HepG2 (cell line): ENCODE data around the gene NPSR1. TPM values are rescaled to one million over a fixed set of nuclear protein-coding genes. Genes with fewer than 3 reads are reported as not detected.
A peak's percentile ranks its signal among the peaks of the same experiment; 100 is the strongest.

Source experiments
- ATAC-seq: fragments of 200-7000 bp; cut with Tn5 transposase; 3 replicates; pipeline ENCODE4 v1.9.1; 2020; ENCODE audit warnings: mild to moderate bottlenecking, moderate library complexity
- BruUV-seq: library from RNA; stranded (reverse); fragments of 400-500 nt; replicated peaks from 2 replicates; lab custom pipeline; 2021; lab: Mats Ljungman, UMichigan
- CTCF ChIA-PET: fragments of 300-600 bp; formaldehyde crosslinking; extraction: SDS; loops from one replicate; lab custom pipeline; 2021; ENCODE audit warnings: low total read pairs, inconsistent platforms, low intra/inter-chr PET ratio; lab: Yijun Ruan, JAX
- POLR2A ChIA-PET: fragments of 350-600 bp; sonication (Branson Sonifier 250); formaldehyde crosslinking; loops from one replicate; lab custom pipeline; 2020; ENCODE audit warnings: antibody characterized with exemption, inconsistent platforms; lab: Yijun Ruan, JAX
- DNase-seq: peaks from one replicate; pipeline ENCODE4 v3.0.0-alpha.2; 2015; ENCODE audit warnings: low spot score
- FAIRE-seq: peaks from 3 replicates; lab custom pipeline; 2011; peaks lifted over from hg19 to GRCh38; lab: Jason Lieb, UNC
- H2AFZ ChIP-seq: one replicate; pipeline ENCODE4 v1.6.1; 2011; ENCODE audit warnings: low read length, inconsistent platforms
- H3K27ac ChIP-seq: fragments of 300-600 bp; 3 replicates; pipeline ENCODE4 v1.8.0; 2011; ENCODE audit warnings: mixed run types, mild to moderate bottlenecking, mixed read lengths, low read length, inconsistent platforms; ENCODE audit not compliant: insufficient read depth; ENCODE audit errors: extremely low read length
- H3K27me3 ChIP-seq, 2 experiments: fragments of 200-600 bp in 1 of 2; 2 replicates in 1 of 2; 3 replicates in 1 of 2; pipeline versions ENCODE4 v1.6.0 to v1.8.0; 2011; ENCODE audit warnings: low read length in 2 of 2, mild to moderate bottlenecking in 2 of 2, moderate library complexity in 2 of 2, inconsistent platforms in 1 of 2; ENCODE audit not compliant: insufficient read depth in 2 of 2, control insufficient read depth in 1 of 2
- H3K36me3 ChIP-seq, 2 experiments: fragments of 200-600 bp in 1 of 2; replicated peaks in 1 of 2; 2 replicates in 1 of 2; 3 replicates in 1 of 2; pipeline versions ENCODE4 v1.5.1 to v1.8.0; 2011; ENCODE audit warnings: low read length in 2 of 2, inconsistent platforms in 1 of 2; ENCODE audit not compliant: insufficient read depth in 2 of 2, control insufficient read depth in 1 of 2
- H3K4me1 ChIP-seq: 2 replicates; pipeline ENCODE4 v1.5.1; 2012; ENCODE audit warnings: low read length, inconsistent platforms; ENCODE audit not compliant: insufficient read depth
- H3K4me2 ChIP-seq: 2 replicates; pipeline ENCODE4 v1.6.0; 2011; ENCODE audit warnings: low read depth, low read length, inconsistent platforms
- H3K4me3 ChIP-seq, 3 experiments: fragments of 200-600 bp in 1 of 3; sonication (generic), shearing (Covaris generic) in 1 of 3; replicated peaks in 1 of 3; 2 replicates each; pipeline ENCODE4 v1.5.1; 2011 to 2016; ENCODE audit warnings: low read length in 3 of 3, inconsistent platforms in 2 of 3, low read depth in 2 of 3, mild to moderate bottlenecking in 2 of 3, control low read depth in 1 of 3, mixed read lengths in 1 of 3; ENCODE audit not compliant: insufficient read depth in 1 of 3
- H3K79me2 ChIP-seq: one replicate; pipeline ENCODE4 v1.6.1; 2011; ENCODE audit warnings: low read length, inconsistent platforms; ENCODE audit not compliant: insufficient read depth
- H3K9ac ChIP-seq: 2 replicates; pipeline ENCODE4 v1.6.0; 2011; ENCODE audit warnings: mild to moderate bottlenecking, low read depth, low read length, inconsistent platforms; ENCODE audit not compliant: insufficient read depth
- H3K9me3 ChIP-seq: 2 replicates; pipeline ENCODE4 v1.5.1; 2012; ENCODE audit warnings: mild to moderate bottlenecking, low read length
- H4K20me1 ChIP-seq: 2 replicates; pipeline ENCODE4 v1.6.0; 2011; ENCODE audit warnings: inconsistent platforms, mild to moderate bottlenecking, low read length, moderate library complexity; ENCODE audit not compliant: insufficient read depth
- CEBPG ChIP-seq: IDR thresholded peaks from 2 replicates; pipeline ENCODE4 v1.6.1; 2016
- MAFF ChIP-seq: IDR thresholded peaks from 2 replicates; pipeline ENCODE4 v1.6.1; 2011; ENCODE audit warnings: low read depth, low read length, improper control_type of control experiment
- MAFK ChIP-seq, 2 experiments: IDR thresholded peaks in 1 of 2; conservative IDR thresholded peaks in 1 of 2; 2 replicates each; pipeline ENCODE4 v1.6.1; 2011; ENCODE audit warnings: improper control_type of control experiment in 2 of 2, low read length in 2 of 2
- NR2C2 ChIP-seq: sonication (generic); formaldehyde crosslinking; IDR thresholded peaks from 2 replicates; pipeline ENCODE4 v1.4.0; 2020; ENCODE audit warnings: missing genetic modification reagents, mild to moderate bottlenecking, moderate library complexity, borderline replicate concordance
- SRF ChIP-seq: IDR thresholded peaks from 2 replicates; pipeline ENCODE4 v1.6.1; 2011; ENCODE audit warnings: mild to moderate bottlenecking, low read depth, low read length, moderate library complexity
- SRSF9 ChIP-seq: fragments of 200-400 bp; formaldehyde crosslinking; IDR thresholded peaks from 2 replicates; pipeline ENCODE4 v1.6.1; 2018; ENCODE audit warnings: borderline replicate concordance, mild to moderate bottlenecking, low read depth, low read length; ENCODE audit not compliant: insufficient read depth, poor library complexity, severe bottlenecking
- ZBTB14 ChIP-seq: sonication (generic); formaldehyde crosslinking; IDR thresholded peaks from 2 replicates; pipeline ENCODE4 v1.4.0; 2020; ENCODE audit warnings: missing genetic modification reagents
- ZFAT ChIP-seq: sonication (generic); formaldehyde crosslinking; conservative IDR thresholded peaks from 2 replicates; pipeline ENCODE4 v1.8.1; 2023; ENCODE audit warnings: missing genetic modification reagents, inconsistent platforms
- WGBS: methylation state at CpG from one replicate; pipeline ENCODE4 v1.1.6; 2017; ENCODE audit warnings: low lambda C conversion rate; 5-methylcytosine and 5-hydroxymethylcytosine counted together
- in situ Hi-C: cut with HindIII; loops from 2 replicates; pipeline ENCODE4 v1.10.0; 2017; ENCODE audit warnings: low pct_unique_long_range_greater_than_20kb; ENCODE audit not compliant: extremely low pct_ligation_motif_present
- intact Hi-C: fragments of 100-400 bp; cut with micrococcal nuclease; formaldehyde crosslinking; loops from one replicate; pipeline ENCODE4 v1.10.0; 2022; ENCODE audit not compliant: unreplicated experiment
- polyA plus RNA-seq, 8 experiments: library from polyadenylated mRNA; depleted of rRNA in 3 of 8; stranded (reverse) in 7 of 8; unstranded in 1 of 8; fragments of >200 nt; fragmentation: Illumina TruSeq in 4 of 8; extraction: Trizol in 4 of 8; gene quantifications; 2 replicates each; pipeline versions ENCODE4 v1.2.1 to v1.2.3, GENCODE V29; 2011 to 2016; ENCODE audit warnings: low read depth in 4 of 8, missing spikeins in 1 of 8, mixed read lengths in 1 of 8; ENCODE audit not compliant: insufficient read depth in 1 of 8
- total RNA-seq, 5 experiments: library from RNA; depleted of rRNA; stranded (reverse); fragments of >200 nt; fragmentation: Illumina TruSeq; extraction: Trizol; gene quantifications; 2 replicates each; pipeline ENCODE4 v1.2.3, GENCODE V29; 2016; ENCODE audit warnings: low read depth in 1 of 5

The NPSR1 gene
- total and polyA plus RNA-seq, 2 of the 13 experiments (the other 11 are each of a cell fraction or from before 2014, with no cell fraction given) = not detected

GRCh38 chr7:34734771-34735170 lies 76.8 kb downstream of the NPSR1 start:
- Histone ChIP-seq H3K4me2 (no peak overlapping the region), H2AFZ (no peak overlapping the region), H3K4me3 (no peak overlapping the region), H3K79me2 (peaks cover 5% of the 10 kb centered on the region), H3K27ac (no peak overlapping the region), H3K9ac (no peak overlapping the region), H3K4me1 (0 out of 2 replicates have a peak, but pooled peaks cover 6% of the 10 kb centered on the region), H3K27me3 (no peaks in the 10 kb centered on the region), H3K36me3 (0 out of 5 replicates have a peak, but pooled peaks cover 0 to 3% of the 10 kb centered on the region in 2 experiments), H4K20me1 (no peaks in the 10 kb centered on the region), H3K9me3 (no peaks in the 10 kb centered on the region)
- intact Hi-C loops = no loop called here
- WGBS = 94% methylated on average over 1 of the region's 1 CpG
- ATAC-seq = no peak
- in situ Hi-C loops = no loop called here
- DNase-seq = no peak
- POLR2A ChIA-PET = no interaction called here
- FAIRE-seq = no peak
- no TSS peak for BruUV-seq
- no peak for TF ChIP-seq SRF
- TF ChIP-seq ZFAT = no peak
- TF ChIP-seq SRSF9 = no peak
- TF ChIP-seq CEBPG = 0 out of 2 replicates have a peak, but pooled peaks have one; percentile 20
- TF ChIP-seq ZBTB14 = no peak
- CTCF ChIA-PET = no interaction called here

GRCh38 chr7:34735526-34735925 lies 77.5 kb downstream of the NPSR1 start:
- Histone ChIP-seq H3K9me3 (no peaks in the 10 kb centered on the region), H3K4me2 (no peak overlapping the region), H3K27ac (no peak overlapping the region), H3K9ac (no peak overlapping the region), H3K4me1 (0 out of 2 replicates have a peak, but pooled peaks cover 7% of the 10 kb centered on the region), H3K79me2 (peaks cover 5% of the 10 kb centered on the region), H2AFZ (no peak overlapping the region), H3K36me3 (0 out of 5 replicates have a peak, but pooled peaks cover 0 to 3% of the 10 kb centered on the region in 2 experiments), H3K4me3 (no peak overlapping the region), H4K20me1 (no peaks in the 10 kb centered on the region), H3K27me3 (no peaks in the 10 kb centered on the region)
- 95% methylated on average over 2 of the region's 2 CpGs for WGBS
- intact Hi-C loops = no loop called here
- FAIRE-seq (no peak), ATAC-seq (no peak), DNase-seq (no peak)
- POLR2A ChIA-PET = no interaction called here
- no peak for TF ChIP-seq NR2C2 (CRISPR knock-in tag)
- TF ChIP-seq MAFK (conservative IDR thresholded peaks at IDR 0.05 in 1 of 2, IDR thresholded peaks at IDR 0.05 in 1 of 2; ENCODE audit: low read length in 2 of 2) = peak; percentile 16 to 41; a peak in 1 of 4 replicates
- TF ChIP-seq MAFF = peak; percentile 24; the same call in 1 of the 2 replicates
- BruUV-seq = no TSS peak
- CTCF ChIA-PET = no interaction called here
- in situ Hi-C loops = no loop called here
